Esophagus squamous epithelium (tissue), 4 donors: ENCODE results near the gene RDH8.

Source experiments
- POLR2A ChIP-seq, 4 donors: fragments of 450-650 bp; IDR thresholded peaks; one replicate each; pipeline ENCODE4 v1.6.1; 2017; ENCODE audit warnings: antibody characterized with exemption in 4 of 4, mild to moderate bottlenecking in 4 of 4, moderate library complexity in 3 of 4
- TF ChIP-seq, protein P1 (sequence below), 6 experiments: fragments of 450-650 bp in 4 of 6; fragments of 200-600 bp in 2 of 6; sonication (generic) in 2 of 6; IDR thresholded peaks; one replicate each; pipeline ENCODE4 v1.5.1; 2016 to 2019; ENCODE audit warnings: antibody characterized with exemption in 6 of 6, mild to moderate bottlenecking in 4 of 6, moderate library complexity in 4 of 6

- TF ChIP-seq POLR2A (IDR thresholded peaks at IDR 0.05) = no peak
- TF ChIP-seq, protein P1, sequence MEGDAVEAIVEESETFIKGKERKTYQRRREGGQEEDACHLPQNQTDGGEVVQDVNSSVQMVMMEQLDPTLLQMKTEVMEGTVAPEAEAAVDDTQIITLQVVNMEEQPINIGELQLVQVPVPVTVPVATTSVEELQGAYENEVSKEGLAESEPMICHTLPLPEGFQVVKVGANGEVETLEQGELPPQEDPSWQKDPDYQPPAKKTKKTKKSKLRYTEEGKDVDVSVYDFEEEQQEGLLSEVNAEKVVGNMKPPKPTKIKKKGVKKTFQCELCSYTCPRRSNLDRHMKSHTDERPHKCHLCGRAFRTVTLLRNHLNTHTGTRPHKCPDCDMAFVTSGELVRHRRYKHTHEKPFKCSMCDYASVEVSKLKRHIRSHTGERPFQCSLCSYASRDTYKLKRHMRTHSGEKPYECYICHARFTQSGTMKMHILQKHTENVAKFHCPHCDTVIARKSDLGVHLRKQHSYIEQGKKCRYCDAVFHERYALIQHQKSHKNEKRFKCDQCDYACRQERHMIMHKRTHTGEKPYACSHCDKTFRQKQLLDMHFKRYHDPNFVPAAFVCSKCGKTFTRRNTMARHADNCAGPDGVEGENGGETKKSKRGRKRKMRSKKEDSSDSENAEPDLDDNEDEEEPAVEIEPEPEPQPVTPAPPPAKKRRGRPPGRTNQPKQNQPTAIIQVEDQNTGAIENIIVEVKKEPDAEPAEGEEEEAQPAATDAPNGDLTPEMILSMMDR (IDR thresholded peaks at IDR 0.05) = no peak
Measured at GRCh38 chr19:10049626-10050025, 36.3 kb downstream of the RDH8 start.
